ENCODE results near the gene PRKCZ. TPM values are rescaled to one million over a fixed set of nuclear protein-coding genes. Genes with fewer than 3 reads are reported as not detected.
A peak's percentile ranks its signal among the peaks of the same experiment; 100 is the strongest.

Gene PRKCZ
- total and polyA plus RNA-seq, 11 donors = 12.5 to 20.7 (median 16.5) TPM

DNA sequence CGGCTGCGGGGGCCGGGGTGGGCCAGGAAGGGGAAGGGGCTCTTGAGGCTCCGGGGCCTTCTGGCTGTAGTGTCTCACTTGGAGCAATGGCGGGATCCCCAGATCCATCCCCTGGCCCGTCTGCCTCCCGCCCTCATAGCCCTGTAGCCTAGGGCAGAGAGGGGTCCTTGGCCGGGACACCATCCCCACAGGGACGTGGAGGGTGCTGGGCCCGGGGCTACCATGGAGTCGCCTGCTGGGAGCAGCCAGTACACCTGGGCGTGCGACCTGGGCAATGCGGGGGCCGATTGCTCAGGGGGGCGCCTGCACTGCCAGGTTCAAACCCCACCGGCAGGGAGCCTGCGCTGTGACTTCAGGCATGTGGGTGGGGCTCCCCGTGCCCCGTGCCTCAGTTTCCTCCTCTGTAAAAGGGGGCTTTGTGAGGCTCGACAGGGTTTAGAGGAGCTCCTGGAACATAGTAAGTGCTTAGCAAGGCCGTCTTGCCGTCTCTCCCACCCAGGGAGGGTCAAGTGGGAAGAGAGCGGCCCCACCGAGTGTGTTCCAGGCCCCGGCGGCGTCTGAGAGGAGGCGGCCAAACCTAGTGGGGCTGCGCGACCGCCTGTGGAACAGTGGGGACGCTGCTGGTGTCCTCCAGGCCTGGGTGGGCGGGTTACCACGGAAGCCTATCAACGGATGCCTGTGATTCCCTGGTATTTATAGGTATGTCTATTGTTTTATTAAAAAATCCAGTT lies 20.8 kb downstream of the PRKCZ start:
- intact Hi-C loops (cut with DNase I) = no loop called here
- no peak for ATAC-seq
- WGBS, 4 donors = 83 to 89% (median 86%) methylated on average over 22 to 36 of the region's 36 CpGs

DNA sequence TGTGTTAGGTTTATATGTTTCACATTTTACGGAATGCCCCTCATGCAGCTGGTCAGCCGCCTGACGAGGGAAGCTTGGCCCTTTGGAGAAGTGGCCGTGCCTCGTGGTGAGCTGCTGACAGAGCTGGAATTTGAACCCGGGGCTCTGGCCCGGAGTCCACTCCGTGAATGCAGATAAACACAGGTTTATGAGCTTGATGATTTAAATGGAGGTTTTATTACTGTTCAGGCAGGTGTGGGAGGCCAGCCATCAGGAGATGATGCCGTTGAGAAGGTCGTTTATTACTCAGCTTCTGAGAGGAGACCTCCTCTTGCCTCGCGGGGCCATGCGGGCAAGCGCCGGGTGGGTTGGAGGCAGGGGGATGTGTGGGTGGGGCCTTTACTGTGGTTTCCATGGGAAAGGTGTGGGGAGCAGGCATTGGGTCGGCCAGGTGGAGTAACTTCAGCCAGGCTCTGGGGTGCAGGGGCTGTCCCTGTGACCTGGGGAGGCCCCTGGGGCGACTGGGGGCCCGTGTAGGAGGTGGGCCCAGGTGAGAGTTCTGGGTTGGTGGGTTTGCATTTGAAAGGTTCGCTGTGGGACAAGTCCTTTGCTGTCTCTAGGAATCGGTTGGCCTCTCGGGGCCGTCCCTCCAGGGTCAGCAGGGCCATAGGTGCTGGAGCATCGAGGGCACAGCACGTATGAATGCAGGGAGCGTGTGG lies 22.0 kb downstream of the PRKCZ start:
- Histone ChIP-seq H3K27me3 (peaks cover 0 to 14% (median 0%) of the 10 kb centered on the region in 9 donors), H3K36me3 (no peaks in the 10 kb centered on the region), H3K4me3 (no peak overlapping the region), H3K9me3 (peaks cover 0 to 5% (median under 1%) of the 10 kb centered on the region in 12 donors), H3K27ac (no peak overlapping the region), H3K4me1 (no peaks in the 10 kb centered on the region)
- intact Hi-C loops (cut with DNase I) = no loop called here
- ATAC-seq (no peak), DNase-seq (peak in 1 of 5 donors; percentile 17)
- 79 to 89% (median 85%) methylated on average over 24 to 25 of the region's 25 CpGs for WGBS, 4 donors
- TF ChIP-seq, protein P1, sequence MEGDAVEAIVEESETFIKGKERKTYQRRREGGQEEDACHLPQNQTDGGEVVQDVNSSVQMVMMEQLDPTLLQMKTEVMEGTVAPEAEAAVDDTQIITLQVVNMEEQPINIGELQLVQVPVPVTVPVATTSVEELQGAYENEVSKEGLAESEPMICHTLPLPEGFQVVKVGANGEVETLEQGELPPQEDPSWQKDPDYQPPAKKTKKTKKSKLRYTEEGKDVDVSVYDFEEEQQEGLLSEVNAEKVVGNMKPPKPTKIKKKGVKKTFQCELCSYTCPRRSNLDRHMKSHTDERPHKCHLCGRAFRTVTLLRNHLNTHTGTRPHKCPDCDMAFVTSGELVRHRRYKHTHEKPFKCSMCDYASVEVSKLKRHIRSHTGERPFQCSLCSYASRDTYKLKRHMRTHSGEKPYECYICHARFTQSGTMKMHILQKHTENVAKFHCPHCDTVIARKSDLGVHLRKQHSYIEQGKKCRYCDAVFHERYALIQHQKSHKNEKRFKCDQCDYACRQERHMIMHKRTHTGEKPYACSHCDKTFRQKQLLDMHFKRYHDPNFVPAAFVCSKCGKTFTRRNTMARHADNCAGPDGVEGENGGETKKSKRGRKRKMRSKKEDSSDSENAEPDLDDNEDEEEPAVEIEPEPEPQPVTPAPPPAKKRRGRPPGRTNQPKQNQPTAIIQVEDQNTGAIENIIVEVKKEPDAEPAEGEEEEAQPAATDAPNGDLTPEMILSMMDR (IDR thresholded peaks at IDR 0.05) = no peak
- no peak for TF ChIP-seq POLR2A (IDR thresholded peaks at IDR 0.05)

More for the DNA sequence above, 20.8 kb downstream of the PRKCZ start:
- Histone ChIP-seq H3K27ac (no peak overlapping the region), H3K27me3 (peaks cover 0 to 14% (median 0%) of the 10 kb centered on the region in 9 donors), H3K36me3 (no peaks in the 10 kb centered on the region), H3K4me3 (no peak overlapping the region), H3K4me1 (no peaks in the 10 kb centered on the region), H3K9me3 (peaks cover 0 to 3% (median 0%) of the 10 kb centered on the region in 12 donors)
- no peak for TF ChIP-seq POLR2A (IDR thresholded peaks at IDR 0.05)
- TF ChIP-seq, protein P1 (IDR thresholded peaks at IDR 0.05) = no peak
- DNase-seq = peak in 2 of 5 donors; percentile 28 to 56

DNA sequence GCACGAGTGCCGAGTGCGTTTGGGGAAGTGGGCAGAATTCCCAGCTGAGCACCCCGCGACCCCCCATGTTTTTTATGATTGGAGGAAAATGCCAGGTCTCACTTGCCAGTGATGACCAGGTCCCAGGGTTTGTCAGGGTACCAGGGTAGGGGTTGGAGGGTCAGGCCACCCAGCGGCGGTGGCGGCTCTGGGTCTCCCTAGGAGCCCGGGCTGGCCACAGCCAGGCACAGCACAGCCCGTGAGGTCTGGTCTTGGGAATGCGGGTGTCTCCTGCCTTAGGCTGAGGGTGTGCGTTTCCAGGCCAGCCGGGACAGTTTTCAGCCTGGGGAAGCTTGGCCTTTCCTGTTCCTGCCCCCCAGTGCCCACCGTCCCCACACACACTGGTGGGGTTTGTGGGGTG lies 22.7 kb downstream of the PRKCZ start:
- peaks cover 0 to 14% (median 0%) of the 10 kb centered on the region in 9 donors for H3K27me3 ChIP-seq
- no peak overlapping the region for H3K27ac ChIP-seq
- DNase-seq = peak in 1 of 5 donors; percentile 8
- no peaks in the 10 kb centered on the region for H3K36me3 ChIP-seq
- TF ChIP-seq, protein P1 (IDR thresholded peaks at IDR 0.05) = no peak
- TF ChIP-seq POLR2A (IDR thresholded peaks at IDR 0.05) = no peak
- peaks cover 0 to 11% (median 6%) of the 10 kb centered on the region in 12 donors for H3K9me3 ChIP-seq
- H3K4me3 ChIP-seq = no peak overlapping the region
- WGBS, 4 donors = 85 to 92% (median 89%) methylated on average over 11 to 14 of the region's 14 CpGs
- ATAC-seq = no peak
- H3K4me1 ChIP-seq = no peaks in the 10 kb centered on the region
- intact Hi-C loops (cut with DNase I) = no loop called here

Data from heart left ventricle (tissue), 16 donors.